Endothelial cell of umbilical vein (primary cell): ENCODE measurements around the gene LENG9.

ENCODE experiments used
- CTCF ChIP-seq, 2 donors: IDR thresholded peaks; 1 replicate in 1 of 2; 2 replicates in 1 of 2; pipeline ENCODE4 v1.5.1; 2011; ENCODE audit warnings: low read length in 2 of 2, mild to moderate bottlenecking in 2 of 2, moderate library complexity in 2 of 2, control low read depth in 1 of 2, inconsistent platforms in 1 of 2, low read depth in 1 of 2; ENCODE audit not compliant: insufficient read depth in 1 of 2; ENCODE audit errors: extremely low read depth in 1 of 2
- EZH2 ChIP-seq: IDR thresholded peaks from 2 replicates; pipeline ENCODE4 v1.6.1; 2012; ENCODE audit warnings: borderline replicate concordance, low read depth, mild to moderate bottlenecking, moderate library complexity, low read length, inconsistent platforms; ENCODE audit not compliant: severe bottlenecking
- FOS ChIP-seq: IDR thresholded peaks from 2 replicates; pipeline ENCODE4 v1.6.1; 2011; ENCODE audit warnings: mild to moderate bottlenecking, low read length, moderate library complexity, borderline replicate concordance; ENCODE audit not compliant: insufficient read depth
- GATA2 ChIP-seq: IDR thresholded peaks from 2 replicates; pipeline ENCODE4 v1.7.0; 2011; ENCODE audit warnings: low read depth, mild to moderate bottlenecking, moderate library complexity, mixed read lengths, low read length; ENCODE audit not compliant: insufficient read length, insufficient read depth
- JUN ChIP-seq: IDR thresholded peaks from 2 replicates; pipeline ENCODE4 v1.6.1; 2011; ENCODE audit warnings: borderline replicate concordance, low read depth; ENCODE audit not compliant: insufficient read length, insufficient read depth
- MYC ChIP-seq: IDR thresholded peaks from one replicate; pipeline ENCODE4 v1.6.1; 2011; ENCODE audit warnings: mild to moderate bottlenecking, low read depth, low read length
- POLR2A ChIP-seq: IDR thresholded peaks from 2 replicates; pipeline ENCODE4 v1.6.1; 2012; ENCODE audit warnings: low read depth, mild to moderate bottlenecking, control low read depth, low read length
- POLR2AphosphoS5 ChIP-seq: IDR thresholded peaks from 2 replicates; pipeline ENCODE4 v1.6.1; 2012; ENCODE audit warnings: low read depth, mild to moderate bottlenecking, control low read depth, low read length, moderate library complexity; ENCODE audit not compliant: insufficient read depth
- TF ChIP-seq, protein P1 (sequence below): IDR thresholded peaks from 2 replicates; pipeline ENCODE4 v1.6.1; 2011; ENCODE audit not compliant: insufficient read depth, insufficient read length

GRCh38 chr19:54451997-54452396, 11.6 kb downstream of the LENG9 start:
- TF ChIP-seq CTCF (IDR thresholded peaks at IDR 0.05; ENCODE audit: extremely low read depth in 1 of 2, insufficient read depth in 1 of 2, low read depth in 1 of 2, low read length in 2 of 2) (no peak), EZH2 (no peak), POLR2AphosphoS5 (no peak), POLR2A (no peak), GATA2 (no peak), JUN (no peak), MYC (no peak), FOS (no peak)
- TF ChIP-seq, protein P1, sequence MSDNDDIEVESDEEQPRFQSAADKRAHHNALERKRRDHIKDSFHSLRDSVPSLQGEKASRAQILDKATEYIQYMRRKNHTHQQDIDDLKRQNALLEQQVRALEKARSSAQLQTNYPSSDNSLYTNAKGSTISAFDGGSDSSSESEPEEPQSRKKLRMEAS: no peak
